Keratinocyte (primary cell): Measurements from ENCODE around the gene PDCD6IP. TPM values are rescaled to one million over a fixed set of nuclear protein-coding genes. Genes with fewer than 3 reads are reported as not detected.

Experiments used
- DNase-seq: peaks from one replicate; pipeline ENCODE4 v3.0.0-alpha.2; 2011; ENCODE audit warnings: low read depth, missing footprints, low spot score
- FAIRE-seq: peaks from 2 replicates; lab custom pipeline; 2011; peaks lifted over from hg19 to GRCh38; lab: Jason Lieb, UNC
- H2AFZ ChIP-seq: 2 replicates; pipeline ENCODE4 v1.6.0; 2012; ENCODE audit warnings: low read length, control low read depth, inconsistent platforms; ENCODE audit not compliant: control insufficient read depth
- H3K27ac ChIP-seq: 2 replicates; pipeline ENCODE4 v1.5.1; 2011; ENCODE audit warnings: low read length; ENCODE audit not compliant: control insufficient read depth, insufficient read depth
- H3K27me3 ChIP-seq: 3 replicates; pipeline ENCODE4 v1.6.0; 2011; ENCODE audit warnings: low read length; ENCODE audit not compliant: control insufficient read depth, insufficient read depth; ENCODE audit errors: extremely low read depth
- H3K36me3 ChIP-seq, 2 experiments: 2 replicates in 1 of 2; 3 replicates in 1 of 2; pipeline ENCODE4 v1.5.1; 2011; ENCODE audit warnings: low read length in 2 of 2, mild to moderate bottlenecking in 1 of 2; ENCODE audit not compliant: control insufficient read depth in 2 of 2, insufficient read depth in 2 of 2; ENCODE audit errors: extremely low read depth in 1 of 2
- H3K4me1 ChIP-seq: 3 replicates; pipeline ENCODE4 v1.5.1; 2011; ENCODE audit warnings: low read length; ENCODE audit not compliant: control insufficient read depth, insufficient read depth; ENCODE audit errors: extremely low read depth
- H3K4me2 ChIP-seq: 3 replicates; pipeline ENCODE4 v1.6.0; 2011; ENCODE audit warnings: low read depth, low read length; ENCODE audit not compliant: control insufficient read depth, insufficient read depth; ENCODE audit errors: extremely low read depth
- H3K4me3 ChIP-seq, 3 experiments: fragments of 200-600 bp in 1 of 3; sonication (generic) in 1 of 3; 2 replicates in 2 of 3; 3 replicates in 1 of 3; pipeline ENCODE4 v1.5.1; 2011 to 2016; ENCODE audit warnings: low read length in 3 of 3, mild to moderate bottlenecking in 3 of 3, control low read depth in 2 of 3, inconsistent platforms in 1 of 3, low read depth in 1 of 3, mixed read lengths in 1 of 3, mixed run types in 1 of 3, moderate library complexity in 1 of 3; ENCODE audit not compliant: control insufficient read depth in 2 of 3, insufficient read depth in 2 of 3; ENCODE audit errors: extremely low read depth in 1 of 3
- H3K79me2 ChIP-seq: 2 replicates; pipeline ENCODE4 v1.6.0; 2012; ENCODE audit warnings: low read length; ENCODE audit not compliant: control insufficient read depth, insufficient read depth
- H3K9ac ChIP-seq: 3 replicates; pipeline ENCODE4 v1.6.0; 2011; ENCODE audit warnings: low read length; ENCODE audit not compliant: control insufficient read depth, insufficient read depth; ENCODE audit errors: extremely low read depth
- H3K9me1 ChIP-seq: 3 replicates; pipeline ENCODE4 v1.6.0; 2011; ENCODE audit warnings: low read length; ENCODE audit not compliant: control insufficient read depth, insufficient read depth; ENCODE audit errors: extremely low read depth
- H3K9me3 ChIP-seq: 2 replicates; pipeline ENCODE4 v1.5.1; 2012; ENCODE audit warnings: low read depth, low read length; ENCODE audit not compliant: control insufficient read depth
- H4K20me1 ChIP-seq: 3 replicates; pipeline ENCODE4 v1.6.0; 2011; ENCODE audit warnings: low read length; ENCODE audit not compliant: control insufficient read depth, insufficient read depth; ENCODE audit errors: extremely low read depth
- EZH2 ChIP-seq: IDR thresholded peaks from one replicate; pipeline ENCODE4 v1.6.1; 2012; ENCODE audit warnings: inconsistent platforms, mild to moderate bottlenecking, low read length, moderate library complexity
- dilution Hi-C: fragments of 300-500 bp; cut with MboI; formaldehyde crosslinking; loops from one replicate; pipeline ENCODE4 v1.7.0; 2020; ENCODE audit warnings: low sequenced_read_pairs; ENCODE audit not compliant: extremely low pct_ligation_motif_present
- polyA plus RNA-seq, 5 experiments: library from polyadenylated mRNA; depleted of rRNA in 3 of 5; stranded (reverse) in 3 of 5; stranded (forward) in 1 of 5; unstranded in 1 of 5; fragments of >200 nt; gene quantifications; 1 replicate in 1 of 5; 2 replicates in 3 of 5; 3 replicates in 1 of 5; pipeline versions ENCODE4 v1.2.1 to v1.2.3, GENCODE V29; 2011 to 2012; ENCODE audit warnings: missing spikeins in 2 of 5, low read depth in 1 of 5, low replicate concordance in 1 of 5
- TF ChIP-seq, protein P1 (sequence below), 3 experiments: IDR thresholded peaks in 1 of 3; conservative IDR thresholded peaks in 1 of 3; optimal IDR thresholded peaks in 1 of 3; 2 replicates in 2 of 3; 3 replicates in 1 of 3; pipeline versions ENCODE3 to v1.5.1; 2011; ENCODE audit warnings: low read length in 3 of 3, mild to moderate bottlenecking in 3 of 3, moderate library complexity in 2 of 3, control low read depth in 1 of 3, inconsistent platforms in 1 of 3; ENCODE audit not compliant: insufficient read depth in 2 of 3; ENCODE audit errors: extremely low read depth in 1 of 3

PDCD6IP gene
- polyA plus RNA-seq, 1 donor (not counting 4 experiments of a cell fraction or from before 2014, with no cell fraction given): 183 TPM

DNA sequence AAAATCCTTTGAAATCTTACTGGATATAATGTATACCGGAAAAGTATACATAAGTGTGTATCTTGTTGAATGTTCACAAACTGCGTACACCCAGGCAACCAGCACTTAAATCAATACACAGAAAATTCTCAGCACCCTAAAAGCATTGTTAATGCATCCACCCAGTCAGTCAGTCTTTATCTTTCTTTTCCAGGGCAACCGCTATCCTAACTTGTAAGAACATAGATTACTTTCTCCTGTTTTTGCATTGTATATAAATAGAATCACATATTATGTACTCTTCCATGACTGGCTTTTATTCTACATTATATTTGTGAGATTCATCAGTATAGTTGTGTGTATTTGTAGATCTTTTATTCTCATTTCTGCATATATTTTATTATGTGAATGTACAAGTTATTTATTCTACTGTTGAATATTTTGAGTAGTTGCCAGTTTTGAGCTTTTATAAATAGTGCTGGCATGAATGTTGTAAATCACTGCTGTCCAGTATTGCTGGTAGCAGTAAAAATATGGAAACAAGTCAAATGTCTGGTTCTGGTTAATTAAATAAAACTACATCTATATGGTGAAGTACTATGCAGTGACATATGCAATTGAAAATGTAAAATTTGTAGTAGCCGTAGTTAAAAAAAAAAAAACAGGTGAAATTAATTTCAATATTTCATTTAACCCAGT lies 62.1 kb downstream of the PDCD6IP start:
- Histone ChIP-seq H2AFZ (no peak overlapping the region), H3K9ac (no peak overlapping the region), H4K20me1 (no peaks in the 10 kb centered on the region), H3K36me3 (peaks cover 8 to 18% of the 10 kb centered on the region in 2 experiments), H3K4me1 (peaks cover 7% of the 10 kb centered on the region), H3K4me2 (no peak overlapping the region), H3K79me2 (no peaks in the 10 kb centered on the region), H3K9me1 (no peaks in the 10 kb centered on the region), H3K27me3 (no peaks in the 10 kb centered on the region), H3K4me3 (no peak overlapping the region), H3K9me3 (no peaks in the 10 kb centered on the region), H3K27ac (no peak overlapping the region)
- dilution Hi-C loops: no loop called here
- TF ChIP-seq, protein P1, sequence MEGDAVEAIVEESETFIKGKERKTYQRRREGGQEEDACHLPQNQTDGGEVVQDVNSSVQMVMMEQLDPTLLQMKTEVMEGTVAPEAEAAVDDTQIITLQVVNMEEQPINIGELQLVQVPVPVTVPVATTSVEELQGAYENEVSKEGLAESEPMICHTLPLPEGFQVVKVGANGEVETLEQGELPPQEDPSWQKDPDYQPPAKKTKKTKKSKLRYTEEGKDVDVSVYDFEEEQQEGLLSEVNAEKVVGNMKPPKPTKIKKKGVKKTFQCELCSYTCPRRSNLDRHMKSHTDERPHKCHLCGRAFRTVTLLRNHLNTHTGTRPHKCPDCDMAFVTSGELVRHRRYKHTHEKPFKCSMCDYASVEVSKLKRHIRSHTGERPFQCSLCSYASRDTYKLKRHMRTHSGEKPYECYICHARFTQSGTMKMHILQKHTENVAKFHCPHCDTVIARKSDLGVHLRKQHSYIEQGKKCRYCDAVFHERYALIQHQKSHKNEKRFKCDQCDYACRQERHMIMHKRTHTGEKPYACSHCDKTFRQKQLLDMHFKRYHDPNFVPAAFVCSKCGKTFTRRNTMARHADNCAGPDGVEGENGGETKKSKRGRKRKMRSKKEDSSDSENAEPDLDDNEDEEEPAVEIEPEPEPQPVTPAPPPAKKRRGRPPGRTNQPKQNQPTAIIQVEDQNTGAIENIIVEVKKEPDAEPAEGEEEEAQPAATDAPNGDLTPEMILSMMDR (optimal IDR thresholded peaks at IDR 0.05 in 1 of 3, IDR thresholded peaks at IDR 0.05 in 1 of 3, conservative IDR thresholded peaks at IDR 0.05 in 1 of 3; ENCODE audit: extremely low read depth in 1 of 3, insufficient read depth in 2 of 3, low read length in 3 of 3): no peak
- no peak for FAIRE-seq
- no peak for DNase-seq

DNA sequence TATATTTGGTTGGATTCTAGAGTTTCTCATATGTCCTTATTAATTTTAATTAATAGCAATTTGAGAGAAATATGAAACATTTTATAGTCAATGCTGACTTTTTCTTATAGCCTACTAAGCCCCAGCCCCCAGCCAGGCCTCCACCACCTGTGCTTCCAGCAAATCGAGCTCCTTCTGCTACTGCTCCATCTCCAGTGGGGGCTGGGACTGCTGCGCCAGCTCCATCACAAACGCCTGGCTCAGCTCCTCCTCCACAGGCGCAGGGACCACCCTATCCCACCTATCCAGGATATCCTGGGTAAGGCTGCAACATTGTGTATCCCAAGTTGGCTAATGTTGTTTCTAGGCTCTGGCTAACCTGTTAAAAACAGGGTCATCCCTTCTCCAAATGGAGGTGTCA lies 66.7 kb downstream of the PDCD6IP start:
- H3K9ac ChIP-seq: no peak overlapping the region
- H4K20me1 ChIP-seq: no peaks in the 10 kb centered on the region
- H2AFZ ChIP-seq: no peak overlapping the region
- H3K27ac ChIP-seq: no peak overlapping the region
- H3K9me3 ChIP-seq: no peaks in the 10 kb centered on the region
- FAIRE-seq: no peak
- H3K4me3 ChIP-seq: no peak overlapping the region
- no peak for TF ChIP-seq EZH2
- no peak overlapping the region for H3K4me2 ChIP-seq
- H3K9me1 ChIP-seq: no peaks in the 10 kb centered on the region
- dilution Hi-C loops: no loop called here
- peaks cover 10 to 18% of the 10 kb centered on the region in 2 experiments for H3K36me3 ChIP-seq
- no peaks in the 10 kb centered on the region for H3K79me2 ChIP-seq
- no peaks in the 10 kb centered on the region for H3K4me1 ChIP-seq
- H3K27me3 ChIP-seq: no peaks in the 10 kb centered on the region
- no peak for DNase-seq

GRCh38 chr3:33868309-33868708 lies 69.9 kb downstream of the PDCD6IP start:
- dilution Hi-C loops: no loop called here
- H3K4me3 ChIP-seq: no peak overlapping the region
- FAIRE-seq: no peak

More at GRCh38 chr3:33868309-33868708, 69.9 kb downstream of the PDCD6IP start:
- no peak for DNase-seq
- H3K36me3 ChIP-seq: peaks cover 10 to 16% of the 10 kb centered on the region in 2 experiments
- no peak overlapping the region for H3K4me2 ChIP-seq
- H4K20me1 ChIP-seq: no peaks in the 10 kb centered on the region
- no peak overlapping the region for H2AFZ ChIP-seq
- H3K4me1 ChIP-seq: no peaks in the 10 kb centered on the region
- no peaks in the 10 kb centered on the region for H3K9me3 ChIP-seq
- TF ChIP-seq EZH2: no peak
- TF ChIP-seq, protein P1 (optimal IDR thresholded peaks at IDR 0.05 in 1 of 3, IDR thresholded peaks at IDR 0.05 in 1 of 3, conservative IDR thresholded peaks at IDR 0.05 in 1 of 3; ENCODE audit: extremely low read depth in 1 of 3, insufficient read depth in 2 of 3, low read length in 3 of 3): no peak
- no peak overlapping the region for H3K27ac ChIP-seq
- H3K9ac ChIP-seq: no peak overlapping the region
- no peaks in the 10 kb centered on the region for H3K27me3 ChIP-seq
- no peaks in the 10 kb centered on the region for H3K9me1 ChIP-seq
- H3K79me2 ChIP-seq: no peaks in the 10 kb centered on the region
